Aorta (tissue), 5 donors: ENCODE results near the gene SVEP1. TPM values are rescaled to one million over a fixed set of nuclear protein-coding genes. Genes with fewer than 3 reads are reported as not detected.

Experiments used
- ATAC-seq: fragments of 200-7000 bp; cut with Tn5 transposase; one replicate; pipeline ENCODE4 v1.9.1; 2022; ENCODE audit warnings: moderate library complexity; ENCODE audit not compliant: low FRiP score
- DNase-seq, 2 donors: peaks; one replicate each; pipeline ENCODE4 v3.0.0-alpha.2; 2020
- H3K27ac ChIP-seq, 2 donors: one replicate each; pipeline ENCODE4 v1.5.1; 2013; ENCODE audit warnings: low read length in 2 of 2, mild to moderate bottlenecking in 2 of 2, moderate library complexity in 2 of 2, control low read depth in 1 of 2, inconsistent platforms in 1 of 2, low read depth in 1 of 2
- H3K27me3 ChIP-seq, 2 donors: one replicate each; pipeline ENCODE4 v1.6.1; 2013; ENCODE audit warnings: control low read depth in 1 of 2, low read length in 1 of 2, mild to moderate bottlenecking in 1 of 2, moderate library complexity in 1 of 2; ENCODE audit not compliant: insufficient read depth in 2 of 2, control insufficient read depth in 1 of 2
- H3K36me3 ChIP-seq, 2 donors: one replicate each; pipeline ENCODE4 v1.6.1; 2013; ENCODE audit warnings: control low read depth in 1 of 2, low read length in 1 of 2, mild to moderate bottlenecking in 1 of 2; ENCODE audit not compliant: insufficient read depth in 2 of 2, control insufficient read depth in 1 of 2
- H3K4me1 ChIP-seq, 2 donors: one replicate each; pipeline ENCODE4 v1.6.1; 2013; ENCODE audit warnings: low read length in 2 of 2, control low read depth in 1 of 2, mild to moderate bottlenecking in 1 of 2, moderate library complexity in 1 of 2; ENCODE audit not compliant: insufficient read depth in 2 of 2, control insufficient read depth in 1 of 2
- H3K4me3 ChIP-seq, 2 donors: one replicate each; pipeline ENCODE4 v1.5.1; 2013; ENCODE audit warnings: low read length in 2 of 2, control low read depth in 1 of 2, mild to moderate bottlenecking in 1 of 2
- H3K9me3 ChIP-seq: one replicate; pipeline ENCODE4 v1.6.1; 2013; ENCODE audit warnings: mild to moderate bottlenecking, low read length; ENCODE audit not compliant: control insufficient read depth
- WGBS, 2 donors: extraction: QIAGEN DNeasy Blood & Tissue Kit; methylation state at CpG; one replicate each; pipeline ENCODE4 v1.1.7; 2013; 5-methylcytosine and 5-hydroxymethylcytosine counted together
- intact Hi-C, 2 donors: fragments of 100-400 bp; cut with DNase I; formaldehyde crosslinking; loops; one replicate each; pipeline versions ENCODE4 v1.14.2 to v1.15.0; 2022
- polyA plus RNA-seq, 2 donors: library from polyadenylated mRNA; stranded (reverse); fragments of 200-250 nt; gene quantifications; one replicate each; pipeline ENCODE4 v1.2.3, GENCODE V29; 2013
- total RNA-seq, 2 donors: library from RNA; stranded (reverse); fragmentation: NEBNext Ultra II Directional; extraction: Animal tissue kit (Norgen Biotek cat#: 25700); gene quantifications; one replicate each; pipeline ENCODE4 v1.2.1, GENCODE V29; 2021
- donor health status: healthy with polysubstance abuse.
- donor health status: Bipolar disorder and iron deficiency.
- donor health status: DM: no; HTN: no; CAD: no.
- donor health status: DM: no; HTN: no; CAD: no.
- donor health status: DM: yes; HTN: yes; CAD: no.

SVEP1 gene
- total and polyA plus RNA-seq, 4 donors, result 0.63 to 120 (median 38.4) TPM

GRCh38 chr9:110316261-110317075 is 263.1 kb downstream of the SVEP1 start:
- WGBS, 2 donors, result 26 to 34% methylated on average over 6 of the region's 6 CpGs
- Histone ChIP-seq H3K27ac (no peak overlapping the region), H3K4me3 (peak overlapping the region in 1 of 2 donors; percentile 34), H3K4me1 (no peaks in the 10 kb centered on the region), H3K27me3 (no peaks in the 10 kb centered on the region), H3K9me3 (no peaks in the 10 kb centered on the region), H3K36me3 (no peaks in the 10 kb centered on the region)
- intact Hi-C loops, result no loop called here
- DNase-seq (no peak), ATAC-seq (no peak)

Other genes starting within 250 kb of the SVEP1 start
- not detected for gene TXNDC8, start 241.9 kb downstream of the SVEP1 start, total RNA-seq
- gene TXNDC8, start 241.9 kb downstream of the SVEP1 start, polyA plus RNA-seq, result not detected
- gene MUSK, start 89.0 kb upstream of the SVEP1 start, total RNA-seq, result 1 to 10 TPM; 1.6 to 1.7 TPM
- gene MUSK, start 89.0 kb upstream of the SVEP1 start, polyA plus RNA-seq, result under 1 TPM in 1 of 2 donors, not detected in 1; 0.31 TPM